ENCODE data around the gene WT1. TPM values are rescaled to one million over a fixed set of nuclear protein-coding genes. Genes with fewer than 3 reads are reported as not detected.

WT1 gene
- total and polyA plus RNA-seq, 10 of the 15 experiments (the other 5 are each of a cell fraction or from before 2014, with no cell fraction given), result 0.07 to 0.37 (median 0.08) TPM; not detected in 7

GRCh38 chr11:32437495-32438345, 2.4 kb upstream of the WT1 start (continued):
- TF ChIP-seq ZBTB4 (CRISPR knock-in tag; IDR thresholded peaks at IDR 0.05), result no peak
- no peak for TF ChIP-seq MEF2A (IDR thresholded peaks at IDR 0.05; ENCODE audit: insufficient read depth, low read depth, low read length)
- TF ChIP-seq MXI1 (IDR thresholded peaks at IDR 0.05; ENCODE audit: low read depth, low read length), result no peak
- TF ChIP-seq SRF (IDR thresholded peaks at IDR 0.05; ENCODE audit: low read depth in 2 of 2, low read length in 2 of 2), result no peak
- no peak for TF ChIP-seq CBX5 (IDR thresholded peaks at IDR 0.05; ENCODE audit: low read depth)
- no peak for TF ChIP-seq USF2 (IDR thresholded peaks at IDR 0.05; ENCODE audit: borderline replicate concordance, low read depth, low read length)
- no peak for TF ChIP-seq SP1 (IDR thresholded peaks at IDR 0.05; ENCODE audit: low read depth, low read length)
- TF ChIP-seq TCF3 (IDR thresholded peaks at IDR 0.05; ENCODE audit: borderline replicate concordance, insufficient read depth, low read depth, low read length), result no peak

Measured in GM12878 (cell line).